GM18870 (cell line): Measurements from ENCODE around the gene MYBPHL.

Experiments
- ATAC-seq: cut with Tn5 transposase; IDR thresholded peaks from one replicate; pipeline ENCODE4 v1.9.1; 2021; ENCODE audit warnings: moderate library complexity; ENCODE audit not compliant: unreplicated experiment

The MYBPHL gene

DNA sequence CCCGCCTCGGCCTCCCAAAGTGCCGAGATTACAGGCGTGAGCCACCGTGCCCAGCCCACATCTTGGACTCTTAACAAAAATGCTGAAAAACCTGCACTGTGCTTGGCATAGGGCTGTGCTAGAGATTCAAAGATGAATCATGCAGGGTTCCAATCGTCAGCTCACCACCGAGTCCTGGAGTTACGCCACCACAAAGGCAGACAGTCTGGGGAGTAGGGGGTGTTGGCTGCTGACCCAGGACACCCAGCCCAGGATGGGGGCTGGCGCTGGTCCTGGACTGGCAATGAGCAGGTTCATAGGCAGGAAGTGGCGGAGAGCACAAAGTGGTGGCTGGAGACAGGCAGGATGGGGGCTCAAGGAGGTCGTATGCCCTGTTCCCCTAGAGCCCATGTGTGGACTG, 39.8 kb downstream of the MYBPHL start:
- no peak for ATAC-seq

DNA sequence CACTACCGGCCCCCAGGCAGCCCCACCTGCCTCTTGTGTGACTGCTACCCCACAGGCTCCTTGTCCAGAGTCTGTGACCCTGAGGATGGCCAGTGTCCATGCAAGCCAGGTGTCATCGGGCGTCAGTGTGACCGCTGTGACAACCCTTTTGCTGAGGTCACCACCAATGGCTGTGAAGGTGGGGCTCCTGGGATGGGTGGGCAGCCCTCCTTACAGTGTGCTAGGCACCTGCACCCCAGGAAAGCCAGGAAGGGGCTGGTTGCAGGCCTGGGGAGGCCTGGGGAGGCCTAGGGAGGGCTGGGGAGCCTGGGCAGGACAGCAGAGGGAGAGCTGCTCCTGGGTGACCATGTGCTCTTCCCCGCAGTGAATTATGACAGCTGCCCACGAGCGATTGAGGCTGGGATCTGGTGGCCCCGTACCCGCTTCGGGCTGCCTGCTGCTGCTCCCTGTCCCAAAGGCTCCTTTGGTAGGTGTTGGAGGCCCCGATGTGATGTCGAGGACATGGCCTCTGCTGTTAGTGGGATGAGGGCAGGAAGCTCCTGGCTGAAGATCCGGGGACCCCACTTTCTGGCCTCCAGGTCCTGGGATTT, 41.0 kb downstream of the MYBPHL start:
- ATAC-seq = no peak

DNA sequence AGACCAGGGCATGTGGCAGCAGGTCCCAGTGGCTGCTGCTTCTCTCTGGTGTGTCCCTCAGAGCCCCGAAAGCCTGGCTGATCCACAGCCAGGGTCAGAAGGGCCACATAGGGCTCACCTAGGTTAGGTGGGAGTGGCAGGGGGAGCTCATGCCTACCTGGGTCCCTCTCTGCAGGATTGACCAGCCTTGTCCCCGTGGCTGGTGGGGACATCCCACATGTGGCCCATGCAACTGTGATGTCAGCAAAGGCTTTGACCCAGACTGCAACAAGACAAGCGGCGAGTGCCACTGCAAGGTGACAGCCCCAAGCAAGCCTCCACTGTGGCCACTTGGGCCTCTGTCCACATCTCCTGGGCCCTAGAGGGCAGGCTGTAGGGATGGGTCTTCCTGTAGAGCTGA, 41.8 kb downstream of the MYBPHL start:
- no peak for ATAC-seq

DNA sequence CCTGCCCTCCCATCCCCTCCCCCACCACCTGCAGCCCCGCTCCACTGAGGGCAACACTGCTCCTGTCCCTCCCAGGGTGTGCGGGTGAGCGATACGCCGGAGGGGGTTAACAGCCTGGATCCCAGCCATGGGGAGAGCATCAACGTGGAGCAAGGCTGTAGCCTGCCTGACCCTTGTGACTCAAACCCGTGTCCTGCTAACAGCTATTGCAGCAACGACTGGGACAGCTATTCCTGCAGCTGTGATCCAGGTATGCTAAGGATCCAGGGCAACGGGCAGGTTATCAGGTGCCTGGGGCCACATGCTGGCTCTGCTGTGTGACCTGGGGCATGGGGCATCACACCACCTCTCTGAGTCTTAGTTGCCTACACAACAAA, 42.4 kb downstream of the MYBPHL start:
- no peak for ATAC-seq

DNA sequence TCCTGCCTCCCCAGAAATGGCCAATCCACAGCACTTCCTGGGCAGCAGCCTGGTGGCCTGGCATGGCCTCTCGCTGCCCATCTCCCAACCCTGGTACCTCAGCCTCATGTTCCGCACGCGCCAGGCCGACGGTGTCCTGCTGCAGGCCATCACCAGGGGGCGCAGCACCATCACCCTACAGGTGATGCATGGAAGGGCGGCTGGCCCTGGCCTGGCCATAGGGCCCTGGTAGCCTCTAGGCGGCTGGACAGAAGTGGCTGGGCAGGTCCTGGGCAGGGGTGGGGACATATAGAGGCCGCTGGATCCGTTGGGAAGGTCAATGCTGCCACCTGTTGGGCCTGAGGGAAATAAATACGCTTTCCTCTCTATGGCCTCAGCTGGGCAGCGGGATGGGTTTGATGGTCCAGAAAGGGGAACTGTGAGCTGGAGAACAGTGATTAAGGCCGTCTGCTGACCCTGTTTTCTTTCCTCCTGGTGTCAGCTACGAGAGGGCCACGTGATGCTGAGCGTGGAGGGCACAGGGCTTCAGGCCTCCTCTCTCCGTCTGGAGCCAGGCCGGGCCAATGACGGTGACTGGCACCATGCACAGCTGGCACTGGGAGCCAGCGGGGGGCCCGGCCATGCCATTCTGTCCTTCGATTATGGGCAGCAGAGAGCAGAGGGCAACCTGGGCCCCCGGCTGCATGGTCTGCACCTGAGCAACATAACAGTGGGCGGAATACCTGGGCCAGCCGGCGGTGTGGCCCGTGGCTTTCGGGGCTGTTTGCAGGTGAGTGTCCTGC, 43.0 kb downstream of the MYBPHL start:
- no peak for ATAC-seq

DNA sequence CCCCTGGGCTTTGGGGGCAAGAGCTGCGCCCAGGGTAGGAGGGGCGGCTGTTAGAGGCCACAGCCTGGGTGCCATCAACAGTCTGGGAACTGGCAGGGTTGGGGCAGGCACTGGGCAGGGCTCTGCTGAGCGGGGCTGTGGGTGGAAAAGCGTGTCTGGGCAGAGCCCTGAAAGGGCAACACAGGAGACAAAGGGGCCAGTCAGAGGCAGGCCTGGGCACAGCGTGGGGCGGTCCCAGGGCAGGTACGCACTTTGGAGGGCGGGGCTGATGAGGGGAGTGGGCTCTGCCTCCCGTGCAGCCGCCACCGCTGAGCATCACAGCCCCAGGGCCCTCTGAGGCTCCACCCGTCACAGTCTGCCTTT, 43.6 kb downstream of the MYBPHL start:
- no peak for ATAC-seq

DNA sequence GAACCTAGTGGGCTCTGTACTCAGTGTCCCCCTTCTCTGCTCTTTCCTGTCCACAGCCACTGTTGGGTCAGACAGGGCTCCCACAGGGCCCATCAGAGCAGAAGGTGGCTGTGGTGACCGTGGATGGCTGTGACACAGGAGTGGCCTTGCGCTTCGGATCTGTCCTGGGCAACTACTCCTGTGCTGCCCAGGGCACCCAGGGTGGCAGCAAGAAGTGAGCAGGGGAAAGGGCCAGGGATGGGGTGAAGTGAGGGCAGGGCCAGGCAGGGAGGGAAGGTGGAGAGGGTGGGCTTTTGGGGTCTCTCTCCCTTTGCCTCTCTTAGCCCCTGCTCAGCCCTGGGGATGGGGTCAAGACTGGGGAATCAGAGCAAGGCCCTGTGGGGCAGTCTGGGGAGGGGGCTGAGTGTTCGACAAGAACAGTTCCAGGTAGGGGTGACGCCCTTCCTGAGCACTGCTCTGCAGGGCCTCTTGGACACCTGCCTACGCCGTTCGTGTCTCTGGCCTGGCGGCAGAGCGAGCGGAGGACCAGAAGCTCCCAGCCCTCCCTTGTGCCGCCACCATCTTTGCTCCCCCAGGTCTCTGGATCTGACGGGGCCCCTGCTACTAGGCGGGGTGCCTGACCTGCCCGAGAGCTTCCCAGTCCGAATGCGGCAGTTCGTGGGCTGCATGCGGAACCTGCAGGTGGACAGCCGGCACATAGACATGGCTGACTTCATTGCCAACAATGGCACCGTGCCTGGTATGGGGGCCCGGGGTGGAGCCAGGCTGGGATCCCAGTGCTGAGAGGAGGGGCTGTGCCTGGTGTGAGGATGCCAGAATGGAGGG, 44.4 kb downstream of the MYBPHL start:
- ATAC-seq = no peak

DNA sequence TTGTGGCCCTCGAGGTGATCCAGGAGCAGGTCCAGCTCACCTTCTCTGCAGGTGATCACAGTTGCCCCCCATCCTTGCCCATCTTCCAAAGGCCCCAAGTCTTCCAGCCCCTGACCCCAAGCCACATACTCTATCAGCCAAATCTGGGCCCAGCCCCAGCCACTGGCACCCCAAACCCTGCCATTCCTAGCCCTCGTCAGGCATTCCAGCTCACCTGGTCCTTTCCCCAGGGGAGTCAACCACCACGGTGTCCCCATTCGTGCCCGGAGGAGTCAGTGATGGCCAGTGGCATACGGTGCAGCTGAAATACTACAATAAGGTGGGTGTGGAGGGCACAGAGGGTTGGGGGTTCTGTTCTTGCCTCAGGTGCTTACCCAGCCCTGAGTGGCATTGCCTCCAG, 45.2 kb downstream of the MYBPHL start:
- no peak for ATAC-seq

DNA sequence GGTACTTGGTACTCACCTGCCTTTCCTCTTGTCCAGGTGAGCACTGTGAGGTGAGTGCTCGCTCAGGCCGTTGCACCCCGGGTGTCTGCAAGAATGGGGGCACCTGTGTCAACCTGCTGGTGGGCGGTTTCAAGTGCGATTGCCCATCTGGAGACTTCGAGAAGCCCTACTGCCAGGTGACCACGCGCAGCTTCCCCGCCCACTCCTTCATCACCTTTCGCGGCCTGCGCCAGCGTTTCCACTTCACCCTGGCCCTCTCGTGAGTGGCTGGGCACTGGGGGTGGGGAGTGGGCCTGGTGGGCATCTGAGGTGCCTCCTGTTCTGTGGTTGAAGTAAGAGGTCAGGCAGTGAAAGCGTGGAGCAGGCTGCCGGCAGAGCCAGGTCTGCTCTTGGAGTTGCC, 45.8 kb downstream of the MYBPHL start:
- no peak for ATAC-seq

DNA sequence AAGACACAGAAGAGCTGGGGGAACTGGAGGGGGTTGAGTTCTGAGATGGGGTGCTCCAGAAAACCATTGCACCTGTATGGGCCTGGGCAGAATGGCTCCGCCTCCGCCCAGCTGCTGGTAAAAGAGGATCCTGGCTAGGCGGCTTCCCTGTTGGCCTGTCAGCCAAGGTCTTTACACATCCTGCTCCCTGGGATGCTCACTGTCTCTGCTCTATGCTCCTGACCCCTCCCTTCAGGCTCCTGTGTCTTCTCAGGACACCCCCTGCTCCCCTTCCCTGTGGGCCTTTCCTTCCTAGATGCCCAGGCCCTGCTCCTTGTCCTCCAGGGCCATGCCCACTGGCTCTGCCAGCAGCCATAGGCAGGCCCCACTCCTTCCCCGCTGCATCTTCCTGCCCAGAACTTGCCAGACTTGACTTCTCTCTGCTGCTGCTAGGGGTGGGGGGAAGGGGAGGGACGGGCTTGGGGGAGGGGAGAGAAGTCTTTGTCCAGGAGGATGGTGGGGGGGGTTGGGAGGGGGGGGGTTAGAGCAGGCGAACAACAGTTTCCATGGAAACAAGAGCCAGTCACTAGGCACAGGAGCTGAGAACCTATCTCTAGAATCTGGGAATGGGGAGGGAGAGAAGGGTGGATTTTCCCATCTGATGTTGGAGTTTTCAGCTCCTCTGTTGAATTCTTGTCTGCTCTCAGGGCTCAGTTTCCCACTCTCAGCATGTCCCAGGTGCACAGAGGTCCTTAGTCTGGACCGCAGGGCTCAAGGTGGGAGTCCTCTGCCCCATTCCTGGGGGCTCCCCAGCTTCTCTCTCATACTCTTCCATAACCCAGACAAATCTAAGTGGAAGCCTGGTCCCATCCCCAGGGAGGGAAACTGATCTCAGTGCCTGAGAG, 46.9 kb downstream of the MYBPHL start:
- ATAC-seq = no peak

DNA sequence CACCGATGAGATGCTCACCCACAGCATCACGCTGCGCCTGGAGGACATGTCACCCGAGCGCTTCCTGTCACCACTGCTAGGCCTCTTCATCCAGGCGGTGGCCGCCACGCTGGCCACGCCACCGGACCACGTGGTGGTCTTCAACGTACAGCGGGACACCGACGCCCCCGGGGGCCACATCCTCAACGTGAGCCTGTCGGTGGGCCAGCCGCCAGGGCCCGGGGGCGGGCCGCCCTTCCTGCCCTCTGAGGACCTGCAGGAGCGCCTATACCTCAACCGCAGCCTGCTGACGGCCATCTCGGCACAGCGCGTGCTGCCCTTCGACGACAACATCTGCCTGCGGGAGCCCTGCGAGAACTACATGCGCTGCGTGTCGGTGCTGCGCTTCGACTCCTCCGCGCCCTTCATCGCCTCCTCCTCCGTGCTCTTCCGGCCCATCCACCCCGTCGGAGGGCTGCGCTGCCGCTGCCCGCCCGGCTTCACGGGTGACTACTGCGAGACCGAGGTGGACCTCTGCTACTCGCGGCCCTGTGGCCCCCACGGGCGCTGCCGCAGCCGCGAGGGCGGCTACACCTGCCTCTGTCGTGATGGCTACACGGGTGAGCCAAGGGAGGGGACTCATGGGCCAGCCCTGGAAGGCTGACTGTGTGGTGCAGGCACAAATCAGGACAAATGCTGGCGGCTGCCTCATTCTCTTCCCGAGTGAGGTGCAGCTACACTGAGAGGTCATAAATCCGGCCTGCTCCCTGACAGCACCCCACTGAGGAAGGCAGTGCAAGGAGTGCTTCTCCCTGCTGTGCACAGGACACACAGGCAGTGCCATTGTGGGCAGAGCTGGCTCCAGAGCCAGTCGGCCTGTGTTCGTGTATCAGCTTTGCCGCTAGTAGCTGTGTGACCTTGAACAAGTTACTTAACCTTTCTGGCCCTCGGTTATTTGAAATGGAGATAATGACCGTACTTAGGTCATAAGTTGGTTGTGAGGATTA, 48.0 kb downstream of the MYBPHL start:
- no peak for ATAC-seq

DNA sequence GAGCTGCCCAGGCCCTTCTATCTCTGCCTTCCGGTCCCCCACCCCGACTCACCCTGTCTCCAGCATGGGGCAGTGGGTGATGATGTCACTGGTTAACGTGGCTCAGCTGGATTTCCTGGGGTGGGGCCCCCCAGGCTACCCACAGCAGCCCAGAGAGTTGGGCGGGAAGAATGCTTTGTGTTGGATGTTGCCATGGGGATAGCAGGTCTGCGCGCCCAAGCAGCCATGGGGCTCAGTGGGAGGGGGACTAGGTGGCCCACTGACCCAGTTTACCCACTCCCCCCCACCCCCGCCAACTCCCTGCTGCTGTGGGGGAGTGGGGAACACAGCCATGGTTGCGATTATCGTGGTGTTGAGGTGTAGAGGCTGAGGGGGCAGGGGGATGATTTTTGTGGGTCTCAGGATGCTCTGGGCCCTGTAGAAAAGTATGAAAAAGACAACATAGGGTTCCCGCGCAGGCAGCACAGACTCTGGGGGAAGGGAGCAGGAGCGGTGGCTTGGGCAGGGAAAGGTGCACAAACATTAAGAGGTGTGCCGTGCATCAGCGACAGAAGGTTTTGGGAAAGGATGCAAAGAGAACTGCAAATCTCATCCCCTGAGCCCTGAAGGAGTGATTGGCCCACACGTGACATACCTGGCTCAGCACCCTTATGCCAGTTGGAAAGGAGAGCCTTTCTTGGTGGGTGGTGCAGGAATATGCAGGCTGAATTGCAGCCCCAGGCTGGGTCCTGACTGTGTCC, 49.0 kb downstream of the MYBPHL start:
- ATAC-seq = no peak

DNA sequence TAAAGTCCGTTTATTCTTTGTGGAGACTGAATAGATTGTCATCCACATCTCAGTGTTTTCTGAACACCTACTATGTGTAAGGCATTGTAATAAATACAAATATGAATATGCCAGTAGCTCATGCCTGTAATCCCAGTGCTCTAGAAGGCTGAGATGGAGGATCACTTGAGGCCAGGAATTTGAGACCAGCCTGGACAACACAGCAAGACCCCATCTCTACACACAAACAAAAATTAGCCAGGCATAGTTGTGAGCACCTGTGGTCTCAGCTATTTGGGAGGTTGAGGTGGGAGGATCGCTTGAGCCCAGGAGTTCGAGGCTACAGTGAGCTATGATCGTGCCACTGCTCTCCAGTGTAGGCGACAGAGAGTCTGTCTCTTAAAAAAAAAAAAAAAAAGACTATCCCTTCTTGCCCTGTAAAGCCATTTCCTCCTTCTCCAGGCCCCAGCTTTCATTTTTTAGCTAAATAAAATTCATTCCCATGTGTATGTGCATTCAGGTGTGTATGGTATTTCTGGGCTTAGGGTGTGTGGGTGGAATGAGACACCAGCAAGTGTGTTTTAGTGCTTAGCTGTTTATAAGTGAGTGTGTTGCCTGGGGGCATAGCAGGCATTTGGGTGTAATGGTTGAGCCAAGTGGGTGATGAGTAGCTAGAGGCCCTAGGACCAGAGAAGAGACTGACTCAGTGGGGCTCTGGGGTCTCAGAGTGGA, 49.7 kb downstream of the MYBPHL start:
- no peak for ATAC-seq

DNA sequence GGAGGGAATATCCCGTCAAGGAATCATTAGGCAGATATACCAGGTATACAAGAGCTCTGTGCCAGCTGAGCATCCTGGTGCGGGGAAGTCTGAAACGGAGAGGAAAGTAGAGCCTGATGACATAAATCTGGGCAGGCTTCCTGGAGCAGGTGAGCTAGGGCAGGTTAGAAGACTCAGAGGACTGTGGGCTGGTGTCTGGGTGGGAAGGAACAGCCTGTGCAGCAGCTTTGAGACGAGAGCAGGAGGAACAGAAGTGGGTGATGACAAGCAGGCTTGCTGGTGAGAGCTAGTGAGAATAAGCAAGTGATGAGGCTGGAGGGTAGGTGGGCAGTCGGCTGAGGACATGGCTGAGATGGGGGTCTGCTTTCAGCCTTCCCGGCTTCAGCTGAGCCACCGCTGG, 50.7 kb downstream of the MYBPHL start:
- ATAC-seq = no peak

DNA sequence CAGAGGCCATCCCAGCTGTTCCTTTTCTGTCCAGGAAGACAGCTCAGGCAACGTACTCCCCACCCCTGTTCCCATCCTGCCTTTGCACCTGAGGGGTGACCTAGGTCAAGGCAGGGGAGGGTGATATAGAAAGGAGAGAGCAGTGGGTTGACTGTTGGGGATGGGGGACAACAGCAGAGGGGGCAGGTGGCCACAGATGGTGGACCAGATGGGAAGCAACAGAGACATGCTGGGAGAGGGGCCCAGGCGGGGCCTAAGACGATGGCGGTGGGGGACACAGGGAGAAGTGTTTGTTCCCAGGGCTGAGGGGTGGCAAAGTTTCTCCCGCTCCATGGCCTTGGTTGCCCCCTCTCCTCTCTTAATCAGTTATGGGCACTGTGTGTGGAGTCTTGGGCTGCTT, 51.1 kb downstream of the MYBPHL start:
- no peak for ATAC-seq

DNA sequence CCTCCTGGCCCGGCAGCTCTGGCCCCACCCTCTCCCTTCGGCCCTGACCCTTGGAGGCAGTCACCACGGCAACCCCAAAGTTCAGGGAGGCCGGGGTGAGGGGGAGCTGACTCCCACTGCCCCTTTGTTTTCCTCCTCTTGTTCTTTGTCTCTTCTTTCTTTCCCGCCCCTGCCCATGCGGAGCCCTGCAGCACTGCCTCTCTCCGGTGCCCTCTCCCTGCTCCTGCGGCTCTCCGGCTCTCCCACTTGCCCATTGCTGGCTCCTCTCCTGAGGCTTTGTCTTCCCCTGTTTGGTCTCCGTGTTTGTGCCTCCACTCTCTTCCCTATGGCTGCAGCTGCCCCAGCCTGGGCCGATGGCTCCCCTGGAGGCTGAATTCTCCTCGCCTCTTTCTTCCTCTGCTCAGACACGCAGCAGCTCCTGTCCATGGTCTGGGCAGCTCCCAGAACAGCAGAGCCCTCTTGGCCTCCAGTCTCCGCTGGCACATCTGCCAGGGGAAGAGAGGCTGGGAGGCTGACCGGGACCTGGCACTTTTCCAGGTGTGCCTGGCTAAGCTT, 51.6 kb downstream of the MYBPHL start:
- no peak for ATAC-seq

DNA sequence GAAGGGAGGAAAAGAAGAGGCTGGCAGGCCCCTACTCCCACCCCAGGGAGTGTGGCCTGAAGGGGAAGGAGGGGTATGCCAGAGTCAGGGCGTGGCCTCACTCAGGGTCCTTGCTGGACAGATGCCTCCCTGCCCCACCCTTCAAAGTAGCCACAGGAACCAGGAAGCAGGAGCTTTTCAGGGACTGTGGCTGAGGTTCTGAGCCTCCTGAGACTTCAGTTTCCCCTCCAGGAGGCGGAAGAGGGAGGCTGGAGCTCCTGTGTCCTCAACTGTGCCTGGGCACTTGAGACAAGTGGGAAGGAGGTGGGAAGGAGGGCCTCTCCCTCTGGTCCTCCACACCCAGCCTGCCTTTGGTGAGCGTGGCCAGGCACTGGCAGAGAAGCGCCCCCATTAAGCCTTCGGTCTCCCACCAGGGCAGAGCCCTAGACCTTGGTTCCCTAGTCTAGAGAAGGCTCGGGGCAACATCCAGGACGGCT, 52.2 kb downstream of the MYBPHL start:
- no peak for ATAC-seq
